NCI-H526 treated with DMSO at 0.1 percent for 48 hours (cell line): Measurements from ENCODE around the gene AGTR1.
"Not testable (repeated sequence)": the region's sequence is repeated elsewhere in the genome, so short reads cannot be mapped to it uniquely, and the experiment has no call there.

Experiments
- DNase-seq: peaks from one replicate; lab custom pipeline; 2025; lab: John Stamatoyannopoulos, UW

Gene AGTR1

GRCh38 chr3:148718982-148719862, 21.5 kb downstream of the AGTR1 start:
- DNase-seq: peak; percentile 16

GRCh38 chr3:148720873-148721272, 23.2 kb downstream of the AGTR1 start:
- DNase-seq: no peak

- DNase-seq: no peak
These were observed 25.9 kb downstream of the AGTR1 start for GRCh38 chr3:148723631-148724030.

GRCh38 chr3:148727231-148727630, 29.5 kb downstream of the AGTR1 start:
- peak; percentile 66 for DNase-seq

- DNase-seq: no peak
These were observed 31.1 kb downstream of the AGTR1 start for GRCh38 chr3:148728753-148729152.

GRCh38 chr3:148729476-148730055, 31.9 kb downstream of the AGTR1 start:
- no peak for DNase-seq

- DNase-seq: no peak
These were observed 33.0 kb downstream of the AGTR1 start for GRCh38 chr3:148730676-148731075.

- no peak for DNase-seq
These were observed 37.9 kb downstream of the AGTR1 start for GRCh38 chr3:148735597-148735996.

- DNase-seq: no peak
These were observed 38.4 kb downstream of the AGTR1 start for GRCh38 chr3:148736086-148736485.

GRCh38 chr3:148737104-148737530, 39.4 kb downstream of the AGTR1 start:
- no peak for DNase-seq

GRCh38 chr3:148739720-148740119, 42.0 kb downstream of the AGTR1 start:
- no peak for DNase-seq

GRCh38 chr3:148740291-148740690, 42.6 kb downstream of the AGTR1 start:
- DNase-seq: no peak

- no peak for DNase-seq
These were observed 43.5 kb downstream of the AGTR1 start for GRCh38 chr3:148741219-148741618.

- DNase-seq: no peak
These were observed 44.4 kb downstream of the AGTR1 start for GRCh38 chr3:148742118-148742517.

- DNase-seq: no peak
These were observed 48.4 kb downstream of the AGTR1 start for GRCh38 chr3:148746053-148746452.

GRCh38 chr3:148748283-148748682, 50.6 kb downstream of the AGTR1 start:
- DNase-seq: no peak

GRCh38 chr3:148750296-148750695, 52.6 kb downstream of the AGTR1 start:
- no peak for DNase-seq

GRCh38 chr3:148751461-148751860, 53.8 kb downstream of the AGTR1 start:
- DNase-seq: no peak

GRCh38 chr3:148753385-148753784, 55.7 kb downstream of the AGTR1 start:
- not testable (repeated sequence) for DNase-seq

GRCh38 chr3:148755570-148755969, 57.9 kb downstream of the AGTR1 start:
- DNase-seq: no peak

GRCh38 chr3:148756311-148756710, 58.6 kb downstream of the AGTR1 start:
- DNase-seq: no peak

- DNase-seq: no peak
These were observed 59.8 kb downstream of the AGTR1 start for GRCh38 chr3:148757238-148758215.
